PC-9 (cell line): ENCODE results near the gene ERC2. TPM values are rescaled to one million over a fixed set of nuclear protein-coding genes. Genes with fewer than 3 reads are reported as not detected.

ENCODE experiments used
- BruUV-seq: library from RNA; stranded (reverse); fragments of 400-500 nt; replicated peaks from 2 replicates; lab custom pipeline; 2021; lab: Mats Ljungman, UMichigan
- CTCF ChIA-PET: fragments of 300-600 bp; sonication (Branson Sonifier 250); formaldehyde crosslinking; loops from one replicate; lab custom pipeline; 2022; ENCODE audit warnings: antibody characterized with exemption; lab: Charles Lee
- POLR2A ChIA-PET: fragments of 300-600 bp; sonication (Branson Sonifier 250); formaldehyde crosslinking; loops from one replicate; lab custom pipeline; 2022; ENCODE audit warnings: antibody characterized with exemption; ENCODE audit not compliant: unreplicated experiment; lab: Charles Lee
- DNase-seq, 2 experiments: peaks; one replicate each; pipeline versions ENCODE4 v3.0.0 to v3.0.0-alpha.2; 2015 to 2022; ENCODE audit warnings: mixed read lengths in 1 of 2
- H2AFZ ChIP-seq: fragments of 200-600 bp; sonication (generic); 2 replicates; pipeline ENCODE4 v1.8.1; 2017; ENCODE audit warnings: antibody characterized with exemption
- H3F3A ChIP-seq: fragments of 200-600 bp; sonication (generic); 2 replicates; pipeline ENCODE4 v1.8.1; 2017; ENCODE audit warnings: antibody characterized with exemption, mild to moderate bottlenecking, low read depth; ENCODE audit not compliant: insufficient read depth
- H3K27ac ChIP-seq: fragments of 200-600 bp; sonication (generic); 2 replicates; pipeline ENCODE4 v1.6.1; 2016; ENCODE audit warnings: mixed run types
- H3K27me3 ChIP-seq: fragments of 200-600 bp; sonication (generic); 2 replicates; pipeline ENCODE4 v1.6.1; 2016; ENCODE audit warnings: low read depth, mixed run types; ENCODE audit not compliant: insufficient read depth
- H3K36me3 ChIP-seq: fragments of 200-600 bp; sonication (generic); 2 replicates; pipeline ENCODE4 v1.6.1; 2016; ENCODE audit warnings: low read depth, mixed run types
- H3K4me1 ChIP-seq: fragments of 200-600 bp; sonication (generic); replicated peaks from 2 replicates; pipeline ENCODE4 v1.6.1; 2016; ENCODE audit warnings: mixed run types; ENCODE audit not compliant: insufficient read depth
- H3K4me2 ChIP-seq: fragments of 200-600 bp; sonication (generic); 2 replicates; pipeline ENCODE4 v1.6.1; 2017; ENCODE audit warnings: mixed run types
- H3K4me3 ChIP-seq: fragments of 200-600 bp; sonication (generic); 2 replicates; pipeline ENCODE4 v1.6.1; 2016; ENCODE audit warnings: mixed run types
- H3K79me2 ChIP-seq: fragments of 200-600 bp; sonication (generic); 2 replicates; pipeline ENCODE4 v1.6.1; 2017; ENCODE audit warnings: low read depth, mixed run types
- H3K9me2 ChIP-seq: fragments of 200-600 bp; sonication (generic); 2 replicates; pipeline ENCODE4 v1.8.1; 2017; ENCODE audit warnings: mild to moderate bottlenecking; ENCODE audit not compliant: insufficient read depth
- H3K9me3 ChIP-seq: fragments of 200-600 bp; sonication (generic); 2 replicates; pipeline ENCODE4 v1.8.1; 2016; ENCODE audit warnings: low read depth; ENCODE audit not compliant: insufficient read depth
- H4K20me1 ChIP-seq: fragments of 200-600 bp; sonication (generic); 2 replicates; pipeline ENCODE4 v1.8.1; 2017; ENCODE audit not compliant: insufficient read depth
- CTCF ChIP-seq: fragments of 200-600 bp; sonication (generic); conservative IDR thresholded peaks from 2 replicates; pipeline ENCODE4 v1.6.1; 2017; ENCODE audit warnings: mixed run types, antibody characterized with exemption, mild to moderate bottlenecking, moderate library complexity
- EZH2 ChIP-seq: fragments of 200-600 bp; sonication (generic); IDR thresholded peaks from 2 replicates; pipeline ENCODE4 v1.8.0; 2017; ENCODE audit warnings: antibody characterized with exemption, low read depth
- intact Hi-C: fragments of 100-400 bp; cut with micrococcal nuclease; formaldehyde crosslinking; loops from one replicate; pipeline ENCODE4 v1.10.0; 2022; ENCODE audit not compliant: unreplicated experiment
- total RNA-seq: library from RNA; stranded (reverse); gene quantifications from 2 replicates; pipeline ENCODE4 v1.2.3, GENCODE V29; 2021

The ERC2 gene
- total RNA-seq, 1 experiment from 2014 or later: 1.4 TPM

GRCh38 chr3:55558316-55558715 is 910.0 kb downstream of the ERC2 start:
- no peaks in the 10 kb centered on the region for H3K9me2 ChIP-seq
- no peak overlapping the region for H3K4me3 ChIP-seq
- no peak overlapping the region for H3K4me2 ChIP-seq
- no peaks in the 10 kb centered on the region for H3K27me3 ChIP-seq
- no peaks in the 10 kb centered on the region for H3F3A ChIP-seq
- no peaks in the 10 kb centered on the region for H3K79me2 ChIP-seq
- TF ChIP-seq EZH2 (no peak), CTCF (no peak)
- no peaks in the 10 kb centered on the region for H3K36me3 ChIP-seq
- H4K20me1 ChIP-seq: no peaks in the 10 kb centered on the region
- CTCF ChIA-PET: no interaction called here
- intact Hi-C loops: no loop called here
- no peaks in the 10 kb centered on the region; the same call in 1 of the 2 replicates for H3K9me3 ChIP-seq
- H2AFZ ChIP-seq: no peak overlapping the region
- BruUV-seq: no TSS peak
- POLR2A ChIA-PET: no interaction called here
- no peaks in the 10 kb centered on the region for H3K4me1 ChIP-seq
- no peak for DNase-seq
- H3K27ac ChIP-seq: no peak overlapping the region

DNA sequence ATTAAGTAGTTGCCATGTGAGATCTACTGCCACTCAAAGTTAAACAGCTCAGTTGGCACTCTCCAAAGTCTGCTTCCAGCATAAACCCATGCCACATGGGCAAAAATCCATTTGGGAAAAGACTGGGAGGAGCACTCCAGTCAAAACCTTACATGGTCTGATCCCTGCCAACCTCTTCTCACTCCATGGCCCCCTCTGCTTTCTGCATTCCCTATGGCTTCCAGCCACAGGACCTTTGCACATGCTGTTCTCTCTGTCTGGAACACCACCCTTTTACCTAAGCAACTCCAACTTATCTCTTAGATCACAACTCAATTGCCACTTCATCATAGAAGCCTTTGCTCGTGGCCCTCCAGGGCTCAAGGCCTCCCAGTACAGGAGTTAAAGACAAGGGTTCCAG is 910.7 kb downstream of the ERC2 start:
- Histone ChIP-seq H3K9me3 (no peaks in the 10 kb centered on the region; the same call in 1 of the 2 replicates), H3K9me2 (no peaks in the 10 kb centered on the region), H3K4me1 (no peaks in the 10 kb centered on the region), H3K27me3 (no peaks in the 10 kb centered on the region), H3K36me3 (no peaks in the 10 kb centered on the region), H3K27ac (no peak overlapping the region), H3K4me2 (no peak overlapping the region), H2AFZ (no peak overlapping the region), H3K79me2 (no peaks in the 10 kb centered on the region), H3F3A (no peaks in the 10 kb centered on the region), H4K20me1 (no peaks in the 10 kb centered on the region), H3K4me3 (no peak overlapping the region)
- ChIA-PET CTCF (no interaction called here), POLR2A (no interaction called here)
- BruUV-seq: no TSS peak
- no peak for TF ChIP-seq EZH2
- TF ChIP-seq CTCF: no peak
- no peak for DNase-seq
- intact Hi-C loops: no loop called here

DNA sequence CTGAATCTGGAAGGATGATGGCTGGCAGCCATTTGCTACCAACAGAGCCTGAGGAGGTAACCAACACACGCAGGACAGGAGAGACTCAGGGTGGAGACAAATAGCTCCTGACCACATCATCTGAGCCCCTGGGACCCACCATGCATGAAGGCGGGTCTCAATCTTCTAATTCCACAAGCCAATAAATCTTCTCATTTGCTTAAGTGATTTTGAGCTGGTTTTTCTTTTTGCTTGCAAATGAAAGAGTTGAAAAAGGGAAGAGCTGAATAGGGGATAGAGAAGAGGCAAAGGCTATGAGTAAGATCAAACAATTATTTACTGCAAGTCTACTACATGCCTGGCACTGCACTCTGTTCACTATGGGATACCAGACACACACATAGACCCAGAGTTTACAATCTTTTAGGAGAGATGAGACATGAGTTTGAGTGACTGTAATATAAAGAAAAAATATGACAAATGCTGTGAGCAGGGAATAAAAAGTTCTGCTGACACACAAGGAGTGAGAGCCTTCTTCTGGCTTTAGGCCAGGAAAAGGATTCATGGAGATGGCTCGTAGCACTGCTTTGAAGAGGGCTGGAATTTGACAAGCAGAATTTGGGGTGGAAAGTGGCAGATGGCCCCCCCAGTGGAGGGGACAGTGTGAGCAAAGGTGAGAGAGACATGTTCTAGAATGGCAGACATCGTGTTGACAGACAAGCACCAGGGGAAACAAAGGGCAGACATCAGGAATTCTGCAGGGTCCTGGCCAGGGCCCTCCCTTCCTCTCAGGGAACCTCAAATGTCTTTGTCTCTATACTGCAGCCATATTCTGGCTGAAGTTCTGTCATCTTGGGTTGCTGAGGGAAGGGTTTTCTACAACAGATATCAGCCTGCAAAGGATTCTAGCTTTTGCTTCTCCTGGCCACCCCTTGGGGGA is 911.4 kb downstream of the ERC2 start:
- Histone ChIP-seq H3K27ac (no peak overlapping the region), H3K9me3 (no peaks in the 10 kb centered on the region), H3F3A (no peaks in the 10 kb centered on the region), H3K79me2 (no peaks in the 10 kb centered on the region), H4K20me1 (no peaks in the 10 kb centered on the region), H3K9me2 (no peaks in the 10 kb centered on the region), H3K4me2 (no peak overlapping the region), H2AFZ (no peak overlapping the region), H3K4me3 (no peak overlapping the region), H3K4me1 (no peaks in the 10 kb centered on the region), H3K36me3 (no peaks in the 10 kb centered on the region), H3K27me3 (no peaks in the 10 kb centered on the region)
- TF ChIP-seq CTCF: no peak
- no peak for TF ChIP-seq EZH2
- CTCF ChIA-PET: no interaction called here
- no peak for DNase-seq
- POLR2A ChIA-PET: no interaction called here
- BruUV-seq: no TSS peak
- intact Hi-C loops: no loop called here
